B cell (primary cell): ENCODE data around the gene ARMC9. TPM values are rescaled to one million over a fixed set of nuclear protein-coding genes. Genes with fewer than 3 reads are reported as not detected.

Experiments
- ATAC-seq: fragments of 200-7000 bp; cut with Tn5 transposase; one replicate; pipeline ENCODE4 v1.10.0; 2021; ENCODE audit warnings: low read depth, mild to moderate bottlenecking, moderate number of reproducible peaks, moderate library complexity
- CTCF ChIA-PET: fragments of 350-600 bp; sonication (Branson Sonifier 250); formaldehyde crosslinking; loops from one replicate; lab custom pipeline; 2021; ENCODE audit warnings: antibody characterized with exemption, inconsistent platforms; lab: Charles Lee
- POLR2A ChIA-PET: fragments of 350-600 bp; sonication (Branson Sonifier 250); formaldehyde crosslinking; loops from one replicate; lab custom pipeline; 2021; ENCODE audit warnings: antibody characterized with exemption; lab: Charles Lee
- DNase-seq: peaks from one replicate; pipeline ENCODE4 v3.0.0; 2013
- H2AFZ ChIP-seq: 2 replicates; pipeline ENCODE4 v1.6.1; 2012; ENCODE audit warnings: mild to moderate bottlenecking, low read depth, low read length; ENCODE audit not compliant: insufficient read depth, poor library complexity, severe bottlenecking
- H3K27ac ChIP-seq, 2 donors: 1 replicate in 1 of 2; 2 replicates in 1 of 2; pipeline ENCODE4 v1.5.1; 2012 to 2013; ENCODE audit warnings: low read length in 2 of 2, mild to moderate bottlenecking in 2 of 2, moderate library complexity in 1 of 2
- H3K27me3 ChIP-seq, 4 experiments: fragments of 200-600 bp in 1 of 4; sonication (generic) in 1 of 4; replicated peaks in 1 of 4; 1 replicate in 2 of 4; 2 replicates in 2 of 4; pipeline versions ENCODE4 v1.6.1 to v1.7.0; 2013 to 2016; ENCODE audit warnings: low read length in 3 of 4, mild to moderate bottlenecking in 2 of 4, mixed read lengths in 1 of 4, moderate library complexity in 1 of 4; ENCODE audit not compliant: insufficient read depth in 4 of 4, control insufficient read depth in 3 of 4; ENCODE audit errors: control extremely low read depth in 1 of 4
- H3K36me3 ChIP-seq, 2 experiments: replicated peaks in 1 of 2; 1 replicate in 1 of 2; 2 replicates in 1 of 2; pipeline versions ENCODE4 v1.6.1 to v1.7.1; 2013; ENCODE audit warnings: low read length in 1 of 2; ENCODE audit not compliant: insufficient read depth in 2 of 2, control insufficient read depth in 1 of 2; ENCODE audit errors: control extremely low read depth in 1 of 2, extremely low read depth in 1 of 2
- H3K4me1 ChIP-seq, 2 donors: fragments of 200-600 bp in 1 of 2; sonication (generic) in 1 of 2; 1 replicate in 1 of 2; 2 replicates in 1 of 2; pipeline versions ENCODE4 v1.5.1 to v1.6.1; 2013 to 2017; ENCODE audit warnings: low read length in 2 of 2; ENCODE audit not compliant: control insufficient read depth in 2 of 2, insufficient read depth in 2 of 2
- H3K4me2 ChIP-seq: replicated peaks from 2 replicates; pipeline ENCODE3; 2012; ENCODE audit warnings: mild to moderate bottlenecking, low read depth, low read length; ENCODE audit not compliant: poor library complexity, severe bottlenecking
- H3K4me3 ChIP-seq, 5 experiments: fragments of 200-600 bp in 1 of 5; sonication (generic) in 1 of 5; 1 replicate in 3 of 5; 2 replicates in 2 of 5; pipeline versions ENCODE4 v1.5.1 to v1.7.0; 2011 to 2016; ENCODE audit warnings: low read length in 4 of 5, mild to moderate bottlenecking in 4 of 5, low read depth in 2 of 5, control low read depth in 1 of 5, moderate library complexity in 1 of 5; ENCODE audit not compliant: insufficient read depth in 1 of 5; ENCODE audit errors: control extremely low read depth in 1 of 5, extremely low read depth in 1 of 5
- H3K79me2 ChIP-seq: fragments of 200-600 bp; sonication (generic); one replicate; pipeline ENCODE4 v1.6.0; 2016; ENCODE audit warnings: low read length; ENCODE audit not compliant: control insufficient read depth, insufficient read depth
- H3K9ac ChIP-seq: fragments of 200-600 bp; sonication (generic); 2 replicates; pipeline ENCODE4 v1.6.1; 2017; ENCODE audit warnings: mild to moderate bottlenecking, low read length, moderate library complexity
- H3K9me3 ChIP-seq, 3 donors: one replicate each; pipeline versions ENCODE4 v1.6.1 to v1.7.1; 2013; ENCODE audit warnings: low read length in 2 of 3; ENCODE audit not compliant: control insufficient read depth in 2 of 3, insufficient read depth in 1 of 3; ENCODE audit errors: control extremely low read depth in 1 of 3
- H4K20me1 ChIP-seq: 2 replicates; pipeline ENCODE4 v1.6.0; 2012; ENCODE audit warnings: mild to moderate bottlenecking, low read length; ENCODE audit not compliant: insufficient read depth, control insufficient read depth, poor library complexity, severe bottlenecking
- H3K27ac Mint-ChIP-seq: one replicate; pipeline ENCODE4 v1.8.0; 2021; ENCODE audit warnings: mixed read lengths
- H3K27me3 Mint-ChIP-seq: one replicate; pipeline ENCODE4 v1.8.0; 2021; ENCODE audit warnings: mixed read lengths
- H3K4me1 Mint-ChIP-seq: one replicate; pipeline ENCODE4 v1.8.0; 2021; ENCODE audit warnings: mixed read lengths
- H3K4me3 Mint-ChIP-seq: one replicate; pipeline ENCODE4 v1.8.0; 2021; ENCODE audit warnings: mixed read lengths
- H3K9me3 Mint-ChIP-seq: one replicate; pipeline ENCODE4 v1.8.0; 2022; ENCODE audit warnings: mixed read lengths; ENCODE audit not compliant: insufficient read depth
- CTCF ChIP-seq: fragments of 200-600 bp; IDR thresholded peaks from one replicate; pipeline ENCODE4 v1.8.0; 2022; ENCODE audit warnings: antibody characterized with exemption, mild to moderate bottlenecking
- EZH2 ChIP-seq: IDR thresholded peaks from 2 replicates; pipeline ENCODE4 v1.6.1; 2012; ENCODE audit warnings: borderline replicate concordance, low read depth, mild to moderate bottlenecking, moderate library complexity, low read length; ENCODE audit not compliant: insufficient read depth, poor library complexity, severe bottlenecking
- WGBS: methylation state at CpG from one replicate; pipeline ENCODE4 v1.1.5; 2013; ENCODE audit warnings: missing lambda C conversion rate; ENCODE audit not compliant: insufficient coverage; 5-methylcytosine and 5-hydroxymethylcytosine counted together
- intact Hi-C: fragments of 100-400 bp; cut with micrococcal nuclease; formaldehyde crosslinking; loops from one replicate; pipeline ENCODE4 v1.10.0; 2022
- polyA plus RNA-seq: library from polyadenylated mRNA; depleted of rRNA; stranded (reverse); fragments of >200 nt; gene quantifications from 2 replicates; pipeline ENCODE4 v1.2.3, GENCODE V29; 2012
- total RNA-seq, 2 donors: library from RNA; stranded (reverse); fragments of 120-200 nt in 1 of 2; gene quantifications; 1 replicate in 1 of 2; 2 replicates in 1 of 2; pipeline versions ENCODE4 v1.2.3 to v1.2.4, GENCODE V29; 2013 to 2022

ARMC9 gene
- total and polyA plus RNA-seq, 2 donors (not counting 1 experiment from before 2014, with no cell fraction given) = 0.40 to 5.4 TPM

- Mint-ChIP-seq H3K9me3 (no peaks in the 10 kb centered on the region), H3K27ac (no peak overlapping the region), H3K4me1 (peaks cover 3% of the 10 kb centered on the region), H3K27me3 (no peaks in the 10 kb centered on the region), H3K4me3 (no peak overlapping the region)
- Histone ChIP-seq H3K36me3 (no peaks in the 10 kb centered on the region), H3K9ac (no peak overlapping the region), H3K4me3 (no peak overlapping the region), H3K4me1 (peaks cover 2 to 7% of the 10 kb centered on the region in 2 donors), H3K4me2 (no peak overlapping the region), H3K79me2 (no peaks in the 10 kb centered on the region), H3K27me3 (no peaks in the 10 kb centered on the region), H3K9me3 (no peaks in the 10 kb centered on the region), H2AFZ (no peak overlapping the region), H3K27ac (no peak overlapping the region), H4K20me1 (no peaks in the 10 kb centered on the region)
- ChIA-PET POLR2A (no interaction called here), CTCF (interaction anchor here (1.0 to 10.1 kb wide), 3 partner anchors 24 to 229 kb away, joined by 6 to 325 read pairs (median 104); no protein-coding TSS in a partner anchor)
- ATAC-seq = no peak
- intact Hi-C loops = no loop called here
- WGBS = no CpG with 5 or more reads among the region's 3 CpGs
- TF ChIP-seq CTCF = no peak
- TF ChIP-seq EZH2 = no peak
- no peak for DNase-seq
Measured at GRCh38 chr2:231223001-231223375, 24.6 kb downstream of the ARMC9 start.

GRCh38 chr2:231223458-231223976, 25.1 kb downstream of the ARMC9 start:
- ATAC-seq = no peak
- intact Hi-C loops = no loop called here
- Histone ChIP-seq H3K79me2 (no peaks in the 10 kb centered on the region), H3K4me1 (peaks cover 7 to 13% of the 10 kb centered on the region in 2 donors), H3K27me3 (no peaks in the 10 kb centered on the region), H3K9me3 (no peaks in the 10 kb centered on the region), H3K4me2 (no peak overlapping the region), H4K20me1 (no peaks in the 10 kb centered on the region), H3K27ac (no peak overlapping the region), H3K4me3 (no peak overlapping the region), H2AFZ (no peak overlapping the region), H3K36me3 (no peaks in the 10 kb centered on the region), H3K9ac (no peak overlapping the region)
- Mint-ChIP-seq H3K27me3 (no peaks in the 10 kb centered on the region), H3K4me1 (peaks cover 9% of the 10 kb centered on the region), H3K9me3 (no peaks in the 10 kb centered on the region), H3K4me3 (no peak overlapping the region), H3K27ac (no peak overlapping the region)
- TF ChIP-seq EZH2 = no peak
- TF ChIP-seq CTCF = no peak
- ChIA-PET CTCF (interaction anchor here (1.4 to 10.1 kb wide), 3 partner anchors 186 to 330 kb away, joined by 3 to 325 read pairs (median 104); no protein-coding TSS in a partner anchor), POLR2A (no interaction called here)
- no peak for DNase-seq
- WGBS = 72% methylated on average over 4 of the region's 6 CpGs
